ENCODE results near the gene TMEM213. TPM values are rescaled to one million over a fixed set of nuclear protein-coding genes. Genes with fewer than 3 reads are reported as not detected.

Gene TMEM213
- total and polyA plus RNA-seq, 2 of the 8 experiments (the other 6 are each of a cell fraction or from before 2014, with no cell fraction given) = 0.21 to 0.67 TPM

- Histone ChIP-seq H4K91ac (replicated peaks; ENCODE audit: insufficient read length, low read length) (no peak overlapping the region), H4K20me1 (replicated peaks in 1 of 2; ENCODE audit: control insufficient read depth in 1 of 2, insufficient read depth in 2 of 2, low read length in 2 of 2) (no peaks in the 10 kb centered on the region), H3K23me2 (ENCODE audit: low read depth, low read length) (peaks cover 7% of the 10 kb centered on the region; the same call in 1 of the 2 replicates), H3K9ac (replicated peaks in 1 of 4; ENCODE audit: extremely low read depth in 1 of 4, low read depth in 3 of 4, low read length in 3 of 4) (no peak overlapping the region), H3K79me1 (ENCODE audit: low read depth, low read length) (no peaks in the 10 kb centered on the region), H3K4me2 (ENCODE audit: insufficient read depth in 1 of 2, low read depth in 2 of 2, low read length in 2 of 2) (no peak overlapping the region), H3K4me1 (replicated peaks in 1 of 4; ENCODE audit: control insufficient read depth in 3 of 4, insufficient read depth in 4 of 4, low read length in 3 of 4) (peaks cover 4 to 13% (median 9%) of the 10 kb centered on the region in 4 experiments), H3K9me3 (ENCODE audit: insufficient read depth in 2 of 2, low read depth in 1 of 2, low read length in 1 of 2) (no peaks in the 10 kb centered on the region), H3K27ac (ENCODE audit: low read depth, low read length) (no peak overlapping the region), H3K4ac (replicated peaks; ENCODE audit: insufficient read length, low read depth, low read length) (no peak overlapping the region), H3K27me3 (replicated peaks in 1 of 4; ENCODE audit: control insufficient read depth in 3 of 4, extremely low read depth in 1 of 4, insufficient read depth in 3 of 4, low read length in 3 of 4) (no peaks in the 10 kb centered on the region; a peak in 1 of 7 replicates), H2AFZ (ENCODE audit: low read length) (no peak overlapping the region), H3K18ac (ENCODE audit: extremely low read depth, low read length) (no peak overlapping the region), H3K79me2 (ENCODE audit: control insufficient read depth in 1 of 2, insufficient read depth in 2 of 2, low read length in 2 of 2) (no peaks in the 10 kb centered on the region), H3K56ac (replicated peaks; ENCODE audit: insufficient read length, low read depth, low read length) (no peak overlapping the region), H3K14ac (ENCODE audit: insufficient read length) (no peak overlapping the region), H4K5ac (ENCODE audit: insufficient read length, low read depth, low read length) (no peak overlapping the region), H3K23ac (ENCODE audit: insufficient read length) (no peak overlapping the region), H2BK12ac (ENCODE audit: low read depth, low read length) (no peak overlapping the region), H2BK20ac (ENCODE audit: low read length) (no peak overlapping the region), H2AK5ac (ENCODE audit: low read depth, low read length) (no peak overlapping the region), H3K36me3 (ENCODE audit: control insufficient read depth in 2 of 4, insufficient read depth in 4 of 4, low read length in 3 of 4) (no peaks in the 10 kb centered on the region), H2BK120ac (replicated peaks; ENCODE audit: low read depth, low read length) (no peak overlapping the region), H2BK15ac (ENCODE audit: low read length) (no peak overlapping the region), H3K4me3 (ENCODE audit: extremely low read depth in 1 of 4, insufficient read depth in 2 of 4, low read depth in 3 of 4, low read length in 4 of 4) (no peak overlapping the region), H4K8ac (ENCODE audit: extremely low read depth, insufficient read depth, low read length) (no peak overlapping the region), H2BK5ac (ENCODE audit: low read depth, low read length) (no peak overlapping the region)
- FAIRE-seq = no peak
- 86% methylated on average over 7 of the region's 7 CpGs; no CpG with 5 or more reads in 1 of the 2 experiments for WGBS, 2 experiments (ENCODE audit: extremely low coverage in 1 of 2, insufficient coverage in 1 of 2, insufficient read length in 1 of 2, insufficient replicate concordance in 2 of 2, low coverage in 1 of 2, low lambda C conversion rate in 2 of 2, missing lambda C conversion rate in 1 of 2)
- ChIA-PET POLR2A (ENCODE audit: partially characterized antibody) (interaction anchor here (0.6 kb wide), 1 partner anchor 178 kb away, joined by 3 read pairs; no protein-coding TSS in a partner anchor), CTCF (ENCODE audit: partially characterized antibody) (interaction anchor here (0.5 to 1.5 kb wide), 6 partner anchors 25 to 1143 kb away, joined by 3 to 4 read pairs (median 3); no protein-coding TSS in a partner anchor)
- TF ChIP-seq SUZ12 (IDR thresholded peaks at IDR 0.05; ENCODE audit: low read length) (no peak), CBX5 (IDR thresholded peaks at IDR 0.05; ENCODE audit: low read depth, low read length) (no peak), SP1 (IDR thresholded peaks at IDR 0.05; ENCODE audit: low read depth, low read length) (no peak), BACH1 (IDR thresholded peaks at IDR 0.05; ENCODE audit: low read length) (no peak), CTBP2 (IDR thresholded peaks at IDR 0.05; ENCODE audit: borderline replicate concordance, insufficient read depth, insufficient read length, low read length) (no peak), ATF3 (IDR thresholded peaks at IDR 0.05; ENCODE audit: insufficient read depth, low read depth, low read length) (no peak)
- no peak for DNase-seq (ENCODE audit: low read depth in 1 of 2, low spot score in 2 of 2)
These were observed 1.7 kb downstream of the TMEM213 start for GRCh38 chr7:138799336-138800000.

Measured in H1 (cell line).